H1 (cell line): ENCODE measurements around the gene ARSB. TPM values are rescaled to one million over a fixed set of nuclear protein-coding genes. Genes with fewer than 3 reads are reported as not detected.

Experiments
- CTCF ChIA-PET: fragments of 300-600 bp; sonication (Branson Sonifier 250); formaldehyde crosslinking; loops from one replicate; lab custom pipeline; 2021; ENCODE audit not compliant: partially characterized antibody; lab: Charles Lee
- POLR2A ChIA-PET: fragments of 300-600 bp; sonication (Branson Sonifier 250); formaldehyde crosslinking; loops from one replicate; lab custom pipeline; 2021; ENCODE audit warnings: inconsistent platforms; ENCODE audit not compliant: partially characterized antibody; lab: Charles Lee
- DNase-seq, 2 experiments: peaks; one replicate each; pipeline versions ENCODE4 v3.0.0 to v3.0.0-alpha.2; 2010 to 2022; ENCODE audit warnings: low spot score in 2 of 2, low read depth in 1 of 2, mixed read lengths in 1 of 2
- FAIRE-seq: peaks from 2 replicates; lab custom pipeline; 2011; peaks lifted over from hg19 to GRCh38; lab: Jason Lieb, UNC
- H2AFZ ChIP-seq: 2 replicates; pipeline ENCODE4 v1.8.1; 2012; ENCODE audit warnings: low read length, inconsistent platforms
- H2AK5ac ChIP-seq: 2 replicates; pipeline ENCODE4 v1.6.1; 2013; ENCODE audit warnings: low read depth, low read length
- H2BK120ac ChIP-seq: replicated peaks from 2 replicates; pipeline ENCODE3; 2013; ENCODE audit warnings: low read depth, low read length, inconsistent platforms
- H2BK12ac ChIP-seq: 2 replicates; pipeline ENCODE4 v1.6.1; 2013; ENCODE audit warnings: low read depth, low read length
- H2BK15ac ChIP-seq: 2 replicates; pipeline ENCODE4 v1.6.1; 2013; ENCODE audit warnings: low read length
- H2BK20ac ChIP-seq: 2 replicates; pipeline ENCODE4 v1.6.1; 2013; ENCODE audit warnings: low read length
- H2BK5ac ChIP-seq: 2 replicates; pipeline ENCODE4 v1.6.1; 2013; ENCODE audit warnings: low read depth, low read length
- H3K14ac ChIP-seq: 2 replicates; pipeline ENCODE4 v1.6.1; 2013; ENCODE audit warnings: inconsistent platforms; ENCODE audit not compliant: insufficient read length
- H3K18ac ChIP-seq: 2 replicates; pipeline ENCODE4 v1.6.1; 2013; ENCODE audit warnings: low read length; ENCODE audit errors: extremely low read depth
- H3K23ac ChIP-seq: 2 replicates; pipeline ENCODE4 v1.6.1; 2013; ENCODE audit warnings: inconsistent platforms; ENCODE audit not compliant: insufficient read length
- H3K23me2 ChIP-seq: 2 replicates; pipeline ENCODE4 v1.6.1; 2013; ENCODE audit warnings: low read depth, low read length
- H3K27ac ChIP-seq: 2 replicates; pipeline ENCODE4 v1.6.1; 2011; ENCODE audit warnings: low read depth, low read length, inconsistent platforms
- H3K27me3 ChIP-seq, 4 experiments: replicated peaks in 1 of 4; 1 replicate in 1 of 4; 2 replicates in 3 of 4; pipeline versions ENCODE4 v1.6.1 to v1.8.1; 2011 to 2013; ENCODE audit warnings: low read length in 3 of 4, mild to moderate bottlenecking in 3 of 4, inconsistent platforms in 2 of 4, mixed read lengths in 2 of 4, moderate library complexity in 1 of 4; ENCODE audit not compliant: control insufficient read depth in 3 of 4, insufficient read depth in 3 of 4; ENCODE audit errors: extremely low read depth in 1 of 4
- H3K36me3 ChIP-seq, 4 experiments: 2 replicates each; pipeline versions ENCODE4 v1.6.1 to v1.8.1; 2011 to 2013; ENCODE audit warnings: mild to moderate bottlenecking in 4 of 4, low read length in 3 of 4, moderate library complexity in 2 of 4, control low read depth in 1 of 4, inconsistent platforms in 1 of 4; ENCODE audit not compliant: insufficient read depth in 4 of 4, control insufficient read depth in 2 of 4
- H3K4ac ChIP-seq: replicated peaks from 2 replicates; pipeline ENCODE3; 2013; ENCODE audit warnings: low read length, low read depth, mixed read lengths, inconsistent platforms; ENCODE audit not compliant: insufficient read length
- H3K4me1 ChIP-seq, 4 experiments: replicated peaks in 1 of 4; 1 replicate in 1 of 4; 2 replicates in 3 of 4; pipeline versions ENCODE4 v1.6.1 to v1.8.1; 2011 to 2013; ENCODE audit warnings: low read length in 3 of 4, inconsistent platforms in 2 of 4, mixed read lengths in 1 of 4; ENCODE audit not compliant: insufficient read depth in 4 of 4, control insufficient read depth in 3 of 4
- H3K4me2 ChIP-seq, 2 experiments: 2 replicates each; pipeline versions ENCODE4 v1.6.1 to v1.8.1; 2011 to 2013; ENCODE audit warnings: low read depth in 2 of 2, low read length in 2 of 2, control low read depth in 1 of 2, inconsistent platforms in 1 of 2, mild to moderate bottlenecking in 1 of 2; ENCODE audit not compliant: insufficient read depth in 1 of 2
- H3K4me3 ChIP-seq, 4 experiments: fragments of 200-600, 300-600 bp in 1 of 4; sonication (generic), shearing (Covaris generic), sonication (Bioruptor Twin) in 1 of 4; 2 replicates each; pipeline versions ENCODE4 v1.5.1 to v1.8.1; 2011 to 2016; ENCODE audit warnings: low read length in 4 of 4, low read depth in 3 of 4, control low read depth in 2 of 4, inconsistent platforms in 2 of 4, mild to moderate bottlenecking in 2 of 4, mixed read lengths in 1 of 4, moderate library complexity in 1 of 4; ENCODE audit not compliant: insufficient read depth in 2 of 4; ENCODE audit errors: extremely low read depth in 1 of 4
- H3K56ac ChIP-seq: replicated peaks from 2 replicates; pipeline ENCODE3; 2013; ENCODE audit warnings: low read depth, mild to moderate bottlenecking, mixed read lengths, low read length, inconsistent platforms; ENCODE audit not compliant: insufficient read length
- H3K79me1 ChIP-seq: 2 replicates; pipeline ENCODE4 v1.6.1; 2013; ENCODE audit warnings: low read depth, low read length, control low read depth
- H3K79me2 ChIP-seq, 2 experiments: 2 replicates each; pipeline versions ENCODE4 v1.6.1 to v1.8.1; 2012 to 2013; ENCODE audit warnings: low read length in 2 of 2, mild to moderate bottlenecking in 2 of 2, inconsistent platforms in 1 of 2; ENCODE audit not compliant: insufficient read depth in 2 of 2, control insufficient read depth in 1 of 2
- H3K9ac ChIP-seq, 4 experiments: replicated peaks in 1 of 4; 1 replicate in 1 of 4; 2 replicates in 3 of 4; pipeline versions ENCODE4 v1.6.1 to v1.8.1; 2011 to 2013; ENCODE audit warnings: low read depth in 3 of 4, low read length in 3 of 4, control low read depth in 2 of 4, mild to moderate bottlenecking in 2 of 4, moderate library complexity in 2 of 4, inconsistent platforms in 1 of 4; ENCODE audit errors: extremely low read depth in 1 of 4
- H3K9me3 ChIP-seq, 2 experiments: 2 replicates each; pipeline versions ENCODE4 v1.6.1 to v1.8.1; 2012 to 2013; ENCODE audit warnings: mild to moderate bottlenecking in 2 of 2, moderate library complexity in 2 of 2, control low read depth in 1 of 2, inconsistent platforms in 1 of 2, low read depth in 1 of 2, low read length in 1 of 2, mixed read lengths in 1 of 2; ENCODE audit not compliant: insufficient read depth in 2 of 2
- H4K20me1 ChIP-seq, 2 experiments: replicated peaks in 1 of 2; 2 replicates each; pipeline versions ENCODE3 to v1.8.1; 2011 to 2013; ENCODE audit warnings: inconsistent platforms in 2 of 2, low read length in 2 of 2, mild to moderate bottlenecking in 1 of 2; ENCODE audit not compliant: insufficient read depth in 2 of 2, control insufficient read depth in 1 of 2
- H4K5ac ChIP-seq: 2 replicates; pipeline ENCODE4 v1.6.1; 2013; ENCODE audit warnings: low read length, low read depth, mixed read lengths, inconsistent platforms; ENCODE audit not compliant: insufficient read length
- H4K8ac ChIP-seq: 2 replicates; pipeline ENCODE4 v1.8.0; 2013; ENCODE audit warnings: mild to moderate bottlenecking, moderate library complexity, low read length, inconsistent platforms; ENCODE audit not compliant: insufficient read depth; ENCODE audit errors: extremely low read depth
- H4K91ac ChIP-seq: replicated peaks from 2 replicates; pipeline ENCODE3; 2013; ENCODE audit warnings: low read length, mixed read lengths, inconsistent platforms; ENCODE audit not compliant: insufficient read length
- BCL11A ChIP-seq, 2 experiments: IDR thresholded peaks; one replicate each; pipeline ENCODE4 v1.6.1; 2011; ENCODE audit warnings: low read depth in 2 of 2, low read length in 2 of 2, mild to moderate bottlenecking in 2 of 2
- GABPA ChIP-seq: IDR thresholded peaks from 2 replicates; pipeline ENCODE4 v1.6.1; 2011; ENCODE audit warnings: mild to moderate bottlenecking, low read length, moderate library complexity, borderline replicate concordance; ENCODE audit not compliant: insufficient read depth
- SP2 ChIP-seq: IDR thresholded peaks from 2 replicates; pipeline ENCODE4 v1.6.1; 2012; ENCODE audit warnings: mild to moderate bottlenecking, low read length, inconsistent platforms
- YY1 ChIP-seq: IDR thresholded peaks from 2 replicates; pipeline ENCODE4 v1.6.1; 2011; ENCODE audit warnings: low read depth, mild to moderate bottlenecking, low read length
- WGBS, 2 experiments: shearing (Covaris generic) in 1 of 2; methylation state at CpG; one replicate each; pipeline versions ENCODE4 v1.1.6 to v1.1.7; 2013 to 2015; ENCODE audit warnings: low lambda C conversion rate in 2 of 2, mixed read lengths in 2 of 2, inconsistent platforms in 1 of 2, low coverage in 1 of 2, missing lambda C conversion rate in 1 of 2; ENCODE audit not compliant: insufficient replicate concordance in 2 of 2, insufficient coverage in 1 of 2, insufficient read length in 1 of 2; ENCODE audit errors: extremely low coverage in 1 of 2, missing lambda C conversion rate in 1 of 2; 5-methylcytosine and 5-hydroxymethylcytosine counted together
- polyA plus RNA-seq, 7 experiments: library from polyadenylated mRNA; depleted of rRNA in 3 of 7; stranded (reverse) in 5 of 7; unstranded in 2 of 7; fragments of >200 nt in 5 of 7; fragments of 200-250 nt in 2 of 7; gene quantifications; 1 replicate in 5 of 7; 2 replicates in 1 of 7; 4 replicates in 1 of 7; pipeline versions ENCODE4 v1.2.1 to v1.2.3, GENCODE V29; 2011 to 2013; ENCODE audit warnings: missing spikeins in 2 of 7, mixed read lengths in 2 of 7
- total RNA-seq: library from RNA; stranded (reverse); fragmentation: NEBNext Ultra II Directional; extraction: Animal tissue kit (Norgen Biotek cat#: 25700); gene quantifications from 2 replicates; pipeline ENCODE4 v1.2.1, GENCODE V29; 2021

Gene ARSB
- total and polyA plus RNA-seq, 2 of the 8 experiments (the other 6 are each of a cell fraction or from before 2014, with no cell fraction given), result 6.4 to 13.9 TPM

DNA sequence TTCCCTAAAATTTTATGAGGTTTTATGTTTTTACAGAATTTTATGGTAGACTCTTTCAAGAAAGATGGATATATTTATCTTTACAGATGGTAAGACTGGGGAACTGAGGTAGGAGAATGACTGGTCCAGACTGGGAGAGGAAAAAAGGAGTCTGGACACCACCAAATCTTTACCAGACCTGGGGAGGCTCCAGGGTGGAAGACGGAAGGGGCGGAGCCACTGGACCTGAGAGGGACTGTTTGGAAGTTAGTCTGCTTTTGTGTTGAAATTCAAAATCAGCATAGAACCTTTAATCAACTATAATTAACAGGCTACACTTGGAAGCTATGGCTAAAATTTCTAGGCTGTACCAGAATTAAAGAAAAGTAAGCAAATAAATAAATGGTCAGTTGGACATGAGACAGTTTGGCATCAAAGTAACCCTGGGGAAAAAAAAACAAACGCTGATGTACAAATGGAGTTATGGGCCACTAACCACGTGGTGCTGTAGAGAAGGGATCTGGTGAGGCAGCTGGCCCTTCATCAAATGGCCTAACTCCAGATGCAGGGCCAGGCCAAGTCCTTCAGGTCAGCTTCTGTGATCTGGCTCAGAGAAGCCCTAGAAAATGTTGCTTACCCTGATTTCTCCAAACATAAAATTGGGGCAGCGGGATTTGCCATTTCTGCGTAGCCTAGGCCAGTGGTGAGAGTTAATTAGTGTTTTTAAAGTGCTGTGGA lies 155.1 kb downstream of the ARSB start:
- Histone ChIP-seq H3K4me2 (no peak overlapping the region), H2BK20ac (no peak overlapping the region), H4K5ac (no peak overlapping the region), H3K23me2 (no peaks in the 10 kb centered on the region), H2BK15ac (no peak overlapping the region), H4K20me1 (no peaks in the 10 kb centered on the region), H3K9me3 (no peaks in the 10 kb centered on the region), H3K4me1 (0 out of 7 replicates have a peak, but pooled peaks cover 0 to 2% (median 0%) of the 10 kb centered on the region in 4 experiments), H2BK5ac (no peak overlapping the region), H3K79me2 (no peaks in the 10 kb centered on the region), H3K79me1 (no peaks in the 10 kb centered on the region), H3K23ac (no peak overlapping the region), H3K27ac (no peak overlapping the region), H4K91ac (no peak overlapping the region), H2BK120ac (no peak overlapping the region), H2BK12ac (no peak overlapping the region), H3K56ac (no peak overlapping the region), H3K27me3 (no peaks in the 10 kb centered on the region), H3K18ac (no peak overlapping the region), H3K9ac (no peak overlapping the region), H3K36me3 (no peaks in the 10 kb centered on the region), H2AFZ (no peak overlapping the region), H2AK5ac (no peak overlapping the region), H3K4me3 (no peak overlapping the region), H3K4ac (no peak overlapping the region), H3K14ac (no peak overlapping the region), H4K8ac (no peak overlapping the region)
- FAIRE-seq (no peak), DNase-seq (no peak)
- 84% methylated on average over 6 of the region's 6 CpGs; no CpG with 5 or more reads in 1 of the 2 experiments for WGBS, 2 experiments
- ChIA-PET CTCF (interaction anchor here (0.7 to 1.0 kb wide), 3 partner anchors 14 to 295 kb away, joined by 3 read pairs; no protein-coding TSS in a partner anchor), POLR2A (no interaction called here)
- TF ChIP-seq YY1 (no peak), SP2 (no peak), GABPA (no peak), BCL11A (IDR thresholded peaks at IDR 0.05; ENCODE audit: low read depth in 2 of 2, low read length in 2 of 2) (no peak)
